H1 (cell line): Measurements from ENCODE around the gene SPOCK3. TPM values are rescaled to one million over a fixed set of nuclear protein-coding genes. Genes with fewer than 3 reads are reported as not detected.

Experiments
- CTCF ChIA-PET: fragments of 300-600 bp; sonication (Branson Sonifier 250); formaldehyde crosslinking; loops from one replicate; lab custom pipeline; 2021; ENCODE audit not compliant: partially characterized antibody; lab: Charles Lee
- POLR2A ChIA-PET: fragments of 300-600 bp; sonication (Branson Sonifier 250); formaldehyde crosslinking; loops from one replicate; lab custom pipeline; 2021; ENCODE audit warnings: inconsistent platforms; ENCODE audit not compliant: partially characterized antibody; lab: Charles Lee
- DNase-seq, 2 experiments: peaks; one replicate each; pipeline versions ENCODE4 v3.0.0 to v3.0.0-alpha.2; 2010 to 2022; ENCODE audit warnings: low spot score in 2 of 2, low read depth in 1 of 2, mixed read lengths in 1 of 2
- FAIRE-seq: peaks from 2 replicates; lab custom pipeline; 2011; peaks lifted over from hg19 to GRCh38; lab: Jason Lieb, UNC
- H2AFZ ChIP-seq: 2 replicates; pipeline ENCODE4 v1.8.1; 2012; ENCODE audit warnings: low read length, inconsistent platforms
- H2AK5ac ChIP-seq: 2 replicates; pipeline ENCODE4 v1.6.1; 2013; ENCODE audit warnings: low read depth, low read length
- H2BK120ac ChIP-seq: replicated peaks from 2 replicates; pipeline ENCODE3; 2013; ENCODE audit warnings: low read depth, low read length, inconsistent platforms
- H2BK12ac ChIP-seq: 2 replicates; pipeline ENCODE4 v1.6.1; 2013; ENCODE audit warnings: low read depth, low read length
- H2BK15ac ChIP-seq: 2 replicates; pipeline ENCODE4 v1.6.1; 2013; ENCODE audit warnings: low read length
- H2BK20ac ChIP-seq: 2 replicates; pipeline ENCODE4 v1.6.1; 2013; ENCODE audit warnings: low read length
- H2BK5ac ChIP-seq: 2 replicates; pipeline ENCODE4 v1.6.1; 2013; ENCODE audit warnings: low read depth, low read length
- H3K14ac ChIP-seq: 2 replicates; pipeline ENCODE4 v1.6.1; 2013; ENCODE audit warnings: inconsistent platforms; ENCODE audit not compliant: insufficient read length
- H3K18ac ChIP-seq: 2 replicates; pipeline ENCODE4 v1.6.1; 2013; ENCODE audit warnings: low read length; ENCODE audit errors: extremely low read depth
- H3K23ac ChIP-seq: 2 replicates; pipeline ENCODE4 v1.6.1; 2013; ENCODE audit warnings: inconsistent platforms; ENCODE audit not compliant: insufficient read length
- H3K23me2 ChIP-seq: 2 replicates; pipeline ENCODE4 v1.6.1; 2013; ENCODE audit warnings: low read depth, low read length
- H3K27ac ChIP-seq: 2 replicates; pipeline ENCODE4 v1.6.1; 2011; ENCODE audit warnings: low read depth, low read length, inconsistent platforms
- H3K27me3 ChIP-seq, 4 experiments: replicated peaks in 1 of 4; 1 replicate in 1 of 4; 2 replicates in 3 of 4; pipeline versions ENCODE4 v1.6.1 to v1.8.1; 2011 to 2013; ENCODE audit warnings: low read length in 3 of 4, mild to moderate bottlenecking in 3 of 4, inconsistent platforms in 2 of 4, mixed read lengths in 2 of 4, moderate library complexity in 1 of 4; ENCODE audit not compliant: control insufficient read depth in 3 of 4, insufficient read depth in 3 of 4; ENCODE audit errors: extremely low read depth in 1 of 4
- H3K36me3 ChIP-seq, 4 experiments: 2 replicates each; pipeline versions ENCODE4 v1.6.1 to v1.8.1; 2011 to 2013; ENCODE audit warnings: mild to moderate bottlenecking in 4 of 4, low read length in 3 of 4, moderate library complexity in 2 of 4, control low read depth in 1 of 4, inconsistent platforms in 1 of 4; ENCODE audit not compliant: insufficient read depth in 4 of 4, control insufficient read depth in 2 of 4
- H3K4ac ChIP-seq: replicated peaks from 2 replicates; pipeline ENCODE3; 2013; ENCODE audit warnings: low read length, low read depth, mixed read lengths, inconsistent platforms; ENCODE audit not compliant: insufficient read length
- H3K4me1 ChIP-seq, 4 experiments: replicated peaks in 1 of 4; 1 replicate in 1 of 4; 2 replicates in 3 of 4; pipeline versions ENCODE4 v1.6.1 to v1.8.1; 2011 to 2013; ENCODE audit warnings: low read length in 3 of 4, inconsistent platforms in 2 of 4, mixed read lengths in 1 of 4; ENCODE audit not compliant: insufficient read depth in 4 of 4, control insufficient read depth in 3 of 4
- H3K4me2 ChIP-seq, 2 experiments: 2 replicates each; pipeline versions ENCODE4 v1.6.1 to v1.8.1; 2011 to 2013; ENCODE audit warnings: low read depth in 2 of 2, low read length in 2 of 2, control low read depth in 1 of 2, inconsistent platforms in 1 of 2, mild to moderate bottlenecking in 1 of 2; ENCODE audit not compliant: insufficient read depth in 1 of 2
- H3K4me3 ChIP-seq, 4 experiments: fragments of 200-600, 300-600 bp in 1 of 4; sonication (generic), shearing (Covaris generic), sonication (Bioruptor Twin) in 1 of 4; 2 replicates each; pipeline versions ENCODE4 v1.5.1 to v1.8.1; 2011 to 2016; ENCODE audit warnings: low read length in 4 of 4, low read depth in 3 of 4, control low read depth in 2 of 4, inconsistent platforms in 2 of 4, mild to moderate bottlenecking in 2 of 4, mixed read lengths in 1 of 4, moderate library complexity in 1 of 4; ENCODE audit not compliant: insufficient read depth in 2 of 4; ENCODE audit errors: extremely low read depth in 1 of 4
- H3K56ac ChIP-seq: replicated peaks from 2 replicates; pipeline ENCODE3; 2013; ENCODE audit warnings: low read depth, mild to moderate bottlenecking, mixed read lengths, low read length, inconsistent platforms; ENCODE audit not compliant: insufficient read length
- H3K79me1 ChIP-seq: 2 replicates; pipeline ENCODE4 v1.6.1; 2013; ENCODE audit warnings: low read depth, low read length, control low read depth
- H3K79me2 ChIP-seq, 2 experiments: 2 replicates each; pipeline versions ENCODE4 v1.6.1 to v1.8.1; 2012 to 2013; ENCODE audit warnings: low read length in 2 of 2, mild to moderate bottlenecking in 2 of 2, inconsistent platforms in 1 of 2; ENCODE audit not compliant: insufficient read depth in 2 of 2, control insufficient read depth in 1 of 2
- H3K9ac ChIP-seq, 4 experiments: replicated peaks in 1 of 4; 1 replicate in 1 of 4; 2 replicates in 3 of 4; pipeline versions ENCODE4 v1.6.1 to v1.8.1; 2011 to 2013; ENCODE audit warnings: low read depth in 3 of 4, low read length in 3 of 4, control low read depth in 2 of 4, mild to moderate bottlenecking in 2 of 4, moderate library complexity in 2 of 4, inconsistent platforms in 1 of 4; ENCODE audit errors: extremely low read depth in 1 of 4
- H3K9me3 ChIP-seq, 2 experiments: 2 replicates each; pipeline versions ENCODE4 v1.6.1 to v1.8.1; 2012 to 2013; ENCODE audit warnings: mild to moderate bottlenecking in 2 of 2, moderate library complexity in 2 of 2, control low read depth in 1 of 2, inconsistent platforms in 1 of 2, low read depth in 1 of 2, low read length in 1 of 2, mixed read lengths in 1 of 2; ENCODE audit not compliant: insufficient read depth in 2 of 2
- H4K20me1 ChIP-seq, 2 experiments: replicated peaks in 1 of 2; 2 replicates each; pipeline versions ENCODE3 to v1.8.1; 2011 to 2013; ENCODE audit warnings: inconsistent platforms in 2 of 2, low read length in 2 of 2, mild to moderate bottlenecking in 1 of 2; ENCODE audit not compliant: insufficient read depth in 2 of 2, control insufficient read depth in 1 of 2
- H4K5ac ChIP-seq: 2 replicates; pipeline ENCODE4 v1.6.1; 2013; ENCODE audit warnings: low read length, low read depth, mixed read lengths, inconsistent platforms; ENCODE audit not compliant: insufficient read length
- H4K8ac ChIP-seq: 2 replicates; pipeline ENCODE4 v1.8.0; 2013; ENCODE audit warnings: mild to moderate bottlenecking, moderate library complexity, low read length, inconsistent platforms; ENCODE audit not compliant: insufficient read depth; ENCODE audit errors: extremely low read depth
- H4K91ac ChIP-seq: replicated peaks from 2 replicates; pipeline ENCODE3; 2013; ENCODE audit warnings: low read length, mixed read lengths, inconsistent platforms; ENCODE audit not compliant: insufficient read length
- BCL11A ChIP-seq, 2 experiments: IDR thresholded peaks; one replicate each; pipeline ENCODE4 v1.6.1; 2011; ENCODE audit warnings: low read depth in 2 of 2, low read length in 2 of 2, mild to moderate bottlenecking in 2 of 2
- CEBPB ChIP-seq: IDR thresholded peaks from 2 replicates; pipeline ENCODE4 v1.6.1; 2012; ENCODE audit warnings: low read depth, low read length
- GABPA ChIP-seq: IDR thresholded peaks from 2 replicates; pipeline ENCODE4 v1.6.1; 2011; ENCODE audit warnings: mild to moderate bottlenecking, low read length, moderate library complexity, borderline replicate concordance; ENCODE audit not compliant: insufficient read depth
- JUN ChIP-seq: IDR thresholded peaks from 2 replicates; pipeline ENCODE4 v1.6.1; 2011; ENCODE audit warnings: low read depth, mild to moderate bottlenecking, improper control_type of control experiment, low read length
- KDM5A ChIP-seq: fragments of 200-600 bp; IDR thresholded peaks from 2 replicates; pipeline ENCODE4 v1.7.1; 2012; ENCODE audit warnings: mild to moderate bottlenecking, low read length, inconsistent platforms, mixed read lengths
- SP2 ChIP-seq: IDR thresholded peaks from 2 replicates; pipeline ENCODE4 v1.6.1; 2012; ENCODE audit warnings: mild to moderate bottlenecking, low read length, inconsistent platforms
- TAF7 ChIP-seq: optimal IDR thresholded peaks from 2 replicates; pipeline ENCODE3; 2011; ENCODE audit warnings: low read depth, mild to moderate bottlenecking, inconsistent platforms, low read length, moderate library complexity, borderline replicate concordance
- polyA plus RNA-seq, 7 experiments: library from polyadenylated mRNA; depleted of rRNA in 3 of 7; stranded (reverse) in 5 of 7; unstranded in 2 of 7; fragments of >200 nt in 5 of 7; fragments of 200-250 nt in 2 of 7; gene quantifications; 1 replicate in 5 of 7; 2 replicates in 1 of 7; 4 replicates in 1 of 7; pipeline versions ENCODE4 v1.2.1 to v1.2.3, GENCODE V29; 2011 to 2013; ENCODE audit warnings: missing spikeins in 2 of 7, mixed read lengths in 2 of 7
- total RNA-seq: library from RNA; stranded (reverse); fragmentation: NEBNext Ultra II Directional; extraction: Animal tissue kit (Norgen Biotek cat#: 25700); gene quantifications from 2 replicates; pipeline ENCODE4 v1.2.1, GENCODE V29; 2021
- TF ChIP-seq, protein P1 (sequence below): IDR thresholded peaks from 2 replicates; pipeline ENCODE4 v1.6.1; 2012; ENCODE audit warnings: low read length, inconsistent platforms

The SPOCK3 gene
- total and polyA plus RNA-seq, 2 of the 8 experiments (the other 6 are each of a cell fraction or from before 2014, with no cell fraction given): 0.14 to 0.60 TPM

DNA sequence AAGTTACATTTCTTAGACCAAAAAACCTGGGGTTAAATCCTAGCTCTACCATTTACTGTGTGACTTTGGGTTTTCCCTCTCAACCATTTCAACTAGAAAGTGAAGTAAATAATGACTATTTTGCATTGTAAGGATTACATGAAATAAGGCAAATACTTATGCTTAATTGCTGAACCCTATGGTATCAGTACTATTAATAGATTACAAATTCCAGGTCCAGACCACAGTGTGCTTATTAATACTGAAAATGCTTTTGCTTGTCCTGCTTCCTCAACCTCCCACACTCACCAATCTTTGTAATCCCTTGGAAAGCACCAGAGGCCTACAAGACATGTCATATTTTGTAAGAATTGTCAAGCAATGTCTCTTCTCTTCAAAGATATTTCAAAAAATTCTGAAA, 456.5 kb downstream of the SPOCK3 start:
- Histone ChIP-seq H4K91ac (no peak overlapping the region), H3K36me3 (no peaks in the 10 kb centered on the region), H3K23ac (no peak overlapping the region), H2AK5ac (no peak overlapping the region), H3K23me2 (no peaks in the 10 kb centered on the region), H3K79me1 (no peaks in the 10 kb centered on the region), H4K8ac (no peak overlapping the region), H3K18ac (no peak overlapping the region), H3K27me3 (no peaks in the 10 kb centered on the region), H2BK120ac (no peak overlapping the region), H3K4ac (no peak overlapping the region), H3K56ac (no peak overlapping the region), H4K5ac (no peak overlapping the region), H2BK15ac (no peak overlapping the region), H3K4me3 (no peak overlapping the region), H3K4me2 (no peak overlapping the region), H3K4me1 (peaks cover 0 to 4% (median 0%) of the 10 kb centered on the region in 4 experiments; a peak in 2 of 7 replicates), H4K20me1 (no peaks in the 10 kb centered on the region), H3K79me2 (no peaks in the 10 kb centered on the region), H2BK12ac (no peak overlapping the region), H3K27ac (no peak overlapping the region), H2BK20ac (no peak overlapping the region), H2AFZ (no peak overlapping the region), H3K14ac (no peak overlapping the region), H3K9me3 (no peaks in the 10 kb centered on the region), H3K9ac (no peak overlapping the region), H2BK5ac (no peak overlapping the region)
- no peak for FAIRE-seq
- ChIA-PET CTCF (interaction anchor here (0.6 kb wide), 1 partner anchor 70 kb away, joined by 3 read pairs; no protein-coding TSS in a partner anchor), POLR2A (no interaction called here)
- TF ChIP-seq JUN (no peak), GABPA (no peak), KDM5A (no peak), CEBPB (no peak), SP2 (no peak), TAF7 (no peak), BCL11A (IDR thresholded peaks at IDR 0.05; ENCODE audit: low read depth in 2 of 2, low read length in 2 of 2) (no peak)
- TF ChIP-seq, protein P1, sequence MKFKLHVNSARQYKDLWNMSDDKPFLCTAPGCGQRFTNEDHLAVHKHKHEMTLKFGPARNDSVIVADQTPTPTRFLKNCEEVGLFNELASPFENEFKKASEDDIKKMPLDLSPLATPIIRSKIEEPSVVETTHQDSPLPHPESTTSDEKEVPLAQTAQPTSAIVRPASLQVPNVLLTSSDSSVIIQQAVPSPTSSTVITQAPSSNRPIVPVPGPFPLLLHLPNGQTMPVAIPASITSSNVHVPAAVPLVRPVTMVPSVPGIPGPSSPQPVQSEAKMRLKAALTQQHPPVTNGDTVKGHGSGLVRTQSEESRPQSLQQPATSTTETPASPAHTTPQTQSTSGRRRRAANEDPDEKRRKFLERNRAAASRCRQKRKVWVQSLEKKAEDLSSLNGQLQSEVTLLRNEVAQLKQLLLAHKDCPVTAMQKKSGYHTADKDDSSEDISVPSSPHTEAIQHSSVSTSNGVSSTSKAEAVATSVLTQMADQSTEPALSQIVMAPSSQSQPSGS: no peak
- no peak for DNase-seq
